Transverse colon (tissue), 4 donors: ENCODE data around the gene ST8SIA6.

Experiments used
- POLR2A ChIP-seq: fragments of 450-650 bp; IDR thresholded peaks from one replicate; pipeline ENCODE4 v1.6.1; 2016; ENCODE audit warnings: antibody characterized with exemption, mild to moderate bottlenecking, moderate library complexity
- POLR2AphosphoS5 ChIP-seq, 3 donors: sonication (generic); formaldehyde crosslinking; IDR thresholded peaks; one replicate each; pipeline ENCODE4 v1.6.1; 2016; ENCODE audit warnings: antibody characterized with exemption in 3 of 3
- TF ChIP-seq, protein P1 (sequence below), 5 experiments: fragments of 200-600 bp in 3 of 5; fragments of 450-650 bp in 2 of 5; sonication (generic) in 3 of 5; IDR thresholded peaks; 1 replicate in 2 of 5; 2 replicates in 3 of 5; pipeline ENCODE4 v1.5.1; 2016 to 2017; ENCODE audit warnings: antibody characterized with exemption in 5 of 5, inconsistent platforms in 3 of 5, mild to moderate bottlenecking in 2 of 5, moderate library complexity in 1 of 5

DNA sequence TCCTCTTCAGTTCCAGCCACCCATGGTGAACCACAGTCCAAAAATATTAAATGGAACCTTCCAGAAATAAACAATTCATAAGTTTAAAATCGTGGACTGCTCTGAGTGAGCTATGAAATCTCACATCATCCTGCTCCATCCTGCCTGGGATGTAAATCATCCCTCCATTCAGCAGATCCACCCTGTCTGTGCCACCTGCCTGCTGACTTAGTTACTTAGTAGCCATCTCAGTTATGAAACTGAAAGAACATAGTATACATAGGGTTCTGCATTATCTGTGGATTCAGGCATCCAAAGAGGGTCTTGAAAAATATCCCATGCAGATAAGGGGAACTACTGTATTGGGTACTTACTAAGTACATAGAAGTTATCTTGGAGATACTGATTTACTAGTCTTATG, 89.0 kb downstream of the ST8SIA6 start:
- TF ChIP-seq, protein P1, sequence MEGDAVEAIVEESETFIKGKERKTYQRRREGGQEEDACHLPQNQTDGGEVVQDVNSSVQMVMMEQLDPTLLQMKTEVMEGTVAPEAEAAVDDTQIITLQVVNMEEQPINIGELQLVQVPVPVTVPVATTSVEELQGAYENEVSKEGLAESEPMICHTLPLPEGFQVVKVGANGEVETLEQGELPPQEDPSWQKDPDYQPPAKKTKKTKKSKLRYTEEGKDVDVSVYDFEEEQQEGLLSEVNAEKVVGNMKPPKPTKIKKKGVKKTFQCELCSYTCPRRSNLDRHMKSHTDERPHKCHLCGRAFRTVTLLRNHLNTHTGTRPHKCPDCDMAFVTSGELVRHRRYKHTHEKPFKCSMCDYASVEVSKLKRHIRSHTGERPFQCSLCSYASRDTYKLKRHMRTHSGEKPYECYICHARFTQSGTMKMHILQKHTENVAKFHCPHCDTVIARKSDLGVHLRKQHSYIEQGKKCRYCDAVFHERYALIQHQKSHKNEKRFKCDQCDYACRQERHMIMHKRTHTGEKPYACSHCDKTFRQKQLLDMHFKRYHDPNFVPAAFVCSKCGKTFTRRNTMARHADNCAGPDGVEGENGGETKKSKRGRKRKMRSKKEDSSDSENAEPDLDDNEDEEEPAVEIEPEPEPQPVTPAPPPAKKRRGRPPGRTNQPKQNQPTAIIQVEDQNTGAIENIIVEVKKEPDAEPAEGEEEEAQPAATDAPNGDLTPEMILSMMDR (IDR thresholded peaks at IDR 0.05) = no peak
- TF ChIP-seq POLR2A (no peak), POLR2AphosphoS5 (IDR thresholded peaks at IDR 0.05) (no peak)
